Measurements from ENCODE around the gene TET1.

DNA sequence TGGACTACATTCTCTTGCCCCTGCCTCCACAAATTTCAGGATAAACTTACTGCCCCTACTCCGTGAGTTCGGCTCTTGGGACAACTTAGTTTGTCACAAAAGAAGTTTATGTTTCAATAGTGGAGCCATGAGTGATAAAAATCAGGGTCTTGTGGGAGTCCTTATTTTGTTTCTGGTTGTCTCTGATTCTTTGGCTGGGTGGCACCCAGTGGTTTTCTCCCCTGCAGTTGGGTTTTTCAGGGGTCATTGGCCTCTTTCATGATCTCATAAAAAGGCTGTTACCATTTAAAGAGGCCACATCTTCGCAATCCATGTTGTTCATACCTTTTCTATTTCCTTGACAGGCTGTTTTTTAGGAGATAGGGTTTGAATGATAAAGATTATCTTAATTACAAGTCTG lies 5.5 kb downstream of the TET1 start:
- no peak for TF ChIP-seq POLR2AphosphoS5 (IDR thresholded peaks at IDR 0.05; ENCODE audit: low read depth, low read length)
- TF ChIP-seq POLR2A (IDR thresholded peaks at IDR 0.05; ENCODE audit: low read depth, low read length), result no peak
- no peak for TF ChIP-seq TAF1 (IDR thresholded peaks at IDR 0.05; ENCODE audit: low read depth, low read length)

Data from GM12891 (cell line).